ENCODE data around the gene TGM1. TPM values are rescaled to one million over a fixed set of nuclear protein-coding genes. Genes with fewer than 3 reads are reported as not detected.

Gene TGM1
- total RNA-seq, 6 experiments from 2014 or later, result 0.37 to 1.9 (median 0.77) TPM

- Histone ChIP-seq H3K36me3 (peaks cover 0 to 7% (median 0%) of the 10 kb centered on the region in 4 donors), H3K27ac (no peak overlapping the region), H3K27me3 (no peaks in the 10 kb centered on the region), H3K4me3 (no peak overlapping the region), H3K4me1 (peaks cover 0 to 13% (median 1%) of the 10 kb centered on the region in 4 donors), H3K9me3 (no peaks in the 10 kb centered on the region)
- peak in 1 of 4 donors; percentile 27 for ATAC-seq
- TF ChIP-seq CTCF (IDR thresholded peaks at IDR 0.05) (peak in 3 of 4 donors; percentile 6 to 35 (median 13)), POLR2A (IDR thresholded peaks at IDR 0.05) (no peak)
- intact Hi-C loops (cut with DNase I), result no loop called here
- WGBS (ENCODE audit: insufficient coverage, low coverage, low lambda C conversion rate, missing lambda C conversion rate), result 31% methylated on average over 3 of the region's 3 CpGs
- peak in 1 of 3 donors; percentile 48 for DNase-seq
These were observed 10.5 kb upstream of the TGM1 start for GRCh38 chr14:24273422-24273998.

- no peak overlapping the region for H3K4me3 ChIP-seq
- ATAC-seq (no peak), DNase-seq (no peak)
- no peaks in the 10 kb centered on the region for H3K9me3 ChIP-seq
- no peaks in the 10 kb centered on the region for H3K27me3 ChIP-seq
- H3K27ac ChIP-seq, result peak overlapping the region in 1 of 3 donors; percentile 5
- H3K4me1 ChIP-seq, result peaks cover 0 to 13% (median 1%) of the 10 kb centered on the region in 4 donors
- WGBS (ENCODE audit: insufficient coverage, low coverage, low lambda C conversion rate, missing lambda C conversion rate), result 79% methylated on average over 2 of the region's 2 CpGs
- intact Hi-C loops (cut with DNase I), result no loop called here
- TF ChIP-seq CTCF (IDR thresholded peaks at IDR 0.05) (no peak), POLR2A (IDR thresholded peaks at IDR 0.05) (no peak)
- peaks cover 0 to 12% (median under 1%) of the 10 kb centered on the region in 4 donors for H3K36me3 ChIP-seq
These were observed 9.5 kb upstream of the TGM1 start for GRCh38 chr14:24272467-24272866.

- H3K9me3 ChIP-seq, result no peaks in the 10 kb centered on the region
- DNase-seq (no peak), ATAC-seq (no peak)
- intact Hi-C loops (cut with DNase I), result no loop called here
- WGBS (ENCODE audit: insufficient coverage, low coverage, low lambda C conversion rate, missing lambda C conversion rate), result 9% methylated on average over 2 of the region's 3 CpGs
- peak overlapping the region; percentile 89 to 97 (median 89) for H3K27ac ChIP-seq
- H3K27me3 ChIP-seq, result no peaks in the 10 kb centered on the region
- TF ChIP-seq CTCF (IDR thresholded peaks at IDR 0.05), result no peak
- no peak for TF ChIP-seq POLR2A (IDR thresholded peaks at IDR 0.05)
- H3K4me1 ChIP-seq, result peaks cover 0 to 13% (median 1%) of the 10 kb centered on the region in 4 donors
- H3K4me3 ChIP-seq, result peak overlapping the region; percentile 81 to 87 (median 86)
- H3K36me3 ChIP-seq, result peaks cover 0 to 16% (median 4%) of the 10 kb centered on the region in 4 donors
These were observed 8.9 kb upstream of the TGM1 start for GRCh38 chr14:24271834-24272263.

GRCh38 chr14:24271134-24271833 is 8.3 kb upstream of the TGM1 start, which contains the start of gene RABGGTA:
Gene RABGGTA, minus strand, starts transcription at chr14:24271597. Its CDS starts 482 bp downstream, at chr14:24271115.
- H3K9me3 ChIP-seq, result no peaks in the 10 kb centered on the region
- H3K4me1 ChIP-seq, result peaks cover 0 to 13% (median 1%) of the 10 kb centered on the region in 4 donors
- TF ChIP-seq POLR2A (IDR thresholded peaks at IDR 0.05) (peak; percentile 86), CTCF (IDR thresholded peaks at IDR 0.05) (peak; percentile 72 to 87 (median 74))
- intact Hi-C loops (cut with DNase I), result no loop called here
- no peaks in the 10 kb centered on the region for H3K27me3 ChIP-seq
- DNase-seq, result peak; percentile 89 to 91 (median 91)
- peak within 1 kb of the TSS; percentile 89 to 97 (median 89) for H3K27ac ChIP-seq
- H3K36me3 ChIP-seq, result peaks cover 0 to 22% (median 5%) of the 10 kb centered on the region in 4 donors
- peak; percentile 97 for ATAC-seq
- no CpG with 5 or more reads among the region's 61 CpGs for WGBS (ENCODE audit: insufficient coverage, low coverage, low lambda C conversion rate, missing lambda C conversion rate)
- H3K4me3 ChIP-seq, result peak within 1 kb of the TSS; percentile 81 to 87 (median 86)

Measured in right lobe of liver (tissue), 6 donors.